Caco-2 (cell line): ENCODE data around the gene RNF130. TPM values are rescaled to one million over a fixed set of nuclear protein-coding genes. Genes with fewer than 3 reads are reported as not detected.

Source experiments
- BruUV-seq: library from RNA; stranded (reverse); fragments of 400-500 nt; replicated peaks from 2 replicates; lab custom pipeline; 2021; lab: Mats Ljungman, UMichigan
- CTCF ChIA-PET: fragments of 300-600 bp; sonication (Branson Sonifier 250); formaldehyde crosslinking; loops from one replicate; lab custom pipeline; 2022; ENCODE audit warnings: antibody characterized with exemption; lab: Charles Lee
- POLR2A ChIA-PET: fragments of 300-600 bp; sonication (Branson Sonifier 250); formaldehyde crosslinking; loops from one replicate; lab custom pipeline; 2022; ENCODE audit warnings: antibody characterized with exemption; lab: Charles Lee
- DNase-seq, 2 experiments: peaks; one replicate each; pipeline versions ENCODE4 v3.0.0 to v3.0.0-alpha.2; 2020 to 2022
- H3K27me3 ChIP-seq: replicated peaks from 2 replicates; pipeline ENCODE4 v1.6.0; 2011; ENCODE audit warnings: low read length; ENCODE audit not compliant: control insufficient read depth, insufficient read depth
- H3K36me3 ChIP-seq: 2 replicates; pipeline ENCODE4 v1.5.1; 2011; ENCODE audit warnings: low read length; ENCODE audit not compliant: control insufficient read depth, insufficient read depth
- H3K4me1 ChIP-seq: fragments of 250-450 bp; sonication (Bioruptor Pico); 2 replicates; pipeline ENCODE4 v1.5.1; 2020; ENCODE audit warnings: mild to moderate bottlenecking
- H3K4me3 ChIP-seq: 2 replicates; pipeline ENCODE4 v1.5.1; 2011; ENCODE audit warnings: low read depth, mild to moderate bottlenecking, control low read depth, low read length
- H3K9me3 ChIP-seq: fragments of 250-450 bp; sonication (Bioruptor Pico); 2 replicates; pipeline ENCODE4 v1.5.1; 2020; ENCODE audit warnings: mild to moderate bottlenecking, moderate library complexity
- H3K27ac Mint-ChIP-seq: one replicate; pipeline ENCODE4 v1.8.0; 2022; ENCODE audit warnings: mixed read lengths; ENCODE audit not compliant: unreplicated experiment
- H3K27me3 Mint-ChIP-seq: one replicate; pipeline ENCODE4 v1.8.0; 2022; ENCODE audit warnings: mixed read lengths; ENCODE audit not compliant: insufficient read depth, unreplicated experiment
- H3K36me3 Mint-ChIP-seq: one replicate; pipeline ENCODE4 v1.8.0; 2022; ENCODE audit warnings: mild to moderate bottlenecking, mixed read lengths; ENCODE audit not compliant: insufficient read depth, unreplicated experiment
- H3K4me1 Mint-ChIP-seq: one replicate; pipeline ENCODE4 v1.8.0; 2022; ENCODE audit warnings: low read depth, mixed read lengths; ENCODE audit not compliant: unreplicated experiment
- H3K4me3 Mint-ChIP-seq: one replicate; pipeline ENCODE4 v1.8.0; 2022; ENCODE audit warnings: mild to moderate bottlenecking, moderate library complexity, mixed read lengths; ENCODE audit not compliant: unreplicated experiment
- H3K9me3 Mint-ChIP-seq: one replicate; pipeline ENCODE4 v1.8.0; 2022; ENCODE audit warnings: mixed read lengths; ENCODE audit not compliant: unreplicated experiment
- intact Hi-C: fragments of 100-400 bp; cut with micrococcal nuclease; formaldehyde crosslinking; loops from one replicate; pipeline ENCODE4 v1.10.0; 2022; ENCODE audit not compliant: unreplicated experiment
- total RNA-seq: library from RNA; stranded (reverse); gene quantifications from 2 replicates; pipeline ENCODE4 v1.2.3, GENCODE V29; 2022
- TF ChIP-seq, protein P1 (sequence below), 2 experiments: fragments of 200-600 bp in 1 of 2; IDR thresholded peaks; 1 replicate in 1 of 2; 2 replicates in 1 of 2; pipeline versions ENCODE4 v1.5.1 to v1.8.0; 2011 to 2022; ENCODE audit warnings: antibody characterized with exemption in 1 of 2, control low read depth in 1 of 2, inconsistent platforms in 1 of 2, low read depth in 1 of 2, low read length in 1 of 2, mild to moderate bottlenecking in 1 of 2, moderate library complexity in 1 of 2; ENCODE audit not compliant: insufficient read depth in 1 of 2, severe bottlenecking in 1 of 2, unreplicated experiment in 1 of 2

The RNF130 gene
- total RNA-seq, 1 experiment from 2014 or later: 34.5 TPM

DNA sequence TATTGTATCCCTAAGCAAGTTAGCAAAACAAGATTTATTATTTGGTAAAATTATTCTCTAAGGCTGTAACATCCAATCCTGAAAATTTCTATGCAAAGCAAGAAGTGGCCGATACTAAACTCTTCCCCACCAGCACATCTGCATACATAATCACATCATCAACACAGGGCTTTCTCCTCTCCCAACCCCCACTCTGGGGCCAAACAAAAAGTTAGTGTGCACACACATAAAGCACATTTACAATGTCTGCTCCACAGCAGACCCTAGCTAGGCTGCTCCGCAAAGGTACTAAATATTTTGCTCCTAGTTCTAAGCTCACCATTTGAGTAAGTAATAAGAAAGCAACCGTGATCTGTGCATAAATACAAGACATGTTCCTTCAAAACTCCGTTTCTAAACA lies 3.6 kb downstream of the RNF130 start:
- Histone ChIP-seq H3K4me1 (peaks cover 12% of the 10 kb centered on the region; the same call in 1 of the 2 replicates), H3K9me3 (peaks cover 5% of the 10 kb centered on the region; the same call in 1 of the 2 replicates), H3K27me3 (no peaks in the 10 kb centered on the region; the same call in 1 of the 2 replicates), H3K4me3 (no peak overlapping the region), H3K36me3 (no peaks in the 10 kb centered on the region)
- TF ChIP-seq, protein P1, sequence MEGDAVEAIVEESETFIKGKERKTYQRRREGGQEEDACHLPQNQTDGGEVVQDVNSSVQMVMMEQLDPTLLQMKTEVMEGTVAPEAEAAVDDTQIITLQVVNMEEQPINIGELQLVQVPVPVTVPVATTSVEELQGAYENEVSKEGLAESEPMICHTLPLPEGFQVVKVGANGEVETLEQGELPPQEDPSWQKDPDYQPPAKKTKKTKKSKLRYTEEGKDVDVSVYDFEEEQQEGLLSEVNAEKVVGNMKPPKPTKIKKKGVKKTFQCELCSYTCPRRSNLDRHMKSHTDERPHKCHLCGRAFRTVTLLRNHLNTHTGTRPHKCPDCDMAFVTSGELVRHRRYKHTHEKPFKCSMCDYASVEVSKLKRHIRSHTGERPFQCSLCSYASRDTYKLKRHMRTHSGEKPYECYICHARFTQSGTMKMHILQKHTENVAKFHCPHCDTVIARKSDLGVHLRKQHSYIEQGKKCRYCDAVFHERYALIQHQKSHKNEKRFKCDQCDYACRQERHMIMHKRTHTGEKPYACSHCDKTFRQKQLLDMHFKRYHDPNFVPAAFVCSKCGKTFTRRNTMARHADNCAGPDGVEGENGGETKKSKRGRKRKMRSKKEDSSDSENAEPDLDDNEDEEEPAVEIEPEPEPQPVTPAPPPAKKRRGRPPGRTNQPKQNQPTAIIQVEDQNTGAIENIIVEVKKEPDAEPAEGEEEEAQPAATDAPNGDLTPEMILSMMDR (IDR thresholded peaks at IDR 0.05; ENCODE audit: insufficient read depth in 1 of 2, low read depth in 1 of 2, low read length in 1 of 2, severe bottlenecking in 1 of 2, unreplicated experiment in 1 of 2): no peak
- Mint-ChIP-seq H3K36me3 (peaks cover 14% of the 10 kb centered on the region), H3K9me3 (no peaks in the 10 kb centered on the region), H3K4me3 (no peak overlapping the region), H3K4me1 (peaks cover 6% of the 10 kb centered on the region), H3K27me3 (peaks cover 2% of the 10 kb centered on the region), H3K27ac (no peak overlapping the region)
- intact Hi-C loops: no loop called here
- ChIA-PET CTCF (no interaction called here), POLR2A (no interaction called here)
- no peak for DNase-seq
- no TSS peak for BruUV-seq

DNA sequence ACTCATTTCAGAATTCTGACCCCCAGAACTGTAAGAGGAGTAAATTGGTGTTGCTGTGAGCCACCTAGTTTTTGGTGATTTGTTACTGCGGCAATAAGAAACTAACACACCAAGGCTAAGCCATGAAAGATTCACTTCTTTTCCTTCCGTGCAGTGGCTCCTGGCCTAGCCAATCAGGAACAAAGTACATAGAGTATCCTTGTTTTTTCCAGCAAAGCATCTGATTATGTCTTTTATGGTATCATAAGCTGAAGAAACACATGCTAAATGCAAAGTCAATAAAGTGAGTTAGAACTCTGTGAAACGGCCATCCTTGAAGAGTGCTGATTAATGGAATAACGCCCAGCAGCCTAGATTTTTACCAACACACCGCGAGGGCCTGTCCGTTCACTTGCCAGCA lies 11.4 kb downstream of the RNF130 start:
- intact Hi-C loops: no loop called here
- BruUV-seq: no TSS peak
- Mint-ChIP-seq H3K4me1 (no peaks in the 10 kb centered on the region), H3K27ac (no peak overlapping the region), H3K9me3 (no peaks in the 10 kb centered on the region), H3K36me3 (no peaks in the 10 kb centered on the region), H3K27me3 (no peaks in the 10 kb centered on the region), H3K4me3 (no peak overlapping the region)
- no peak for DNase-seq
- TF ChIP-seq, protein P1 (IDR thresholded peaks at IDR 0.05; ENCODE audit: insufficient read depth in 1 of 2, low read depth in 1 of 2, low read length in 1 of 2, severe bottlenecking in 1 of 2, unreplicated experiment in 1 of 2): no peak
- ChIA-PET CTCF (interaction anchor here (0.7 kb wide), 1 partner anchor 822 kb away, joined by 3 read pairs; no protein-coding TSS in a partner anchor), POLR2A (no interaction called here)
- Histone ChIP-seq H3K4me1 (no peaks in the 10 kb centered on the region), H3K9me3 (no peaks in the 10 kb centered on the region), H3K4me3 (no peak overlapping the region), H3K36me3 (no peaks in the 10 kb centered on the region; the same call in 1 of the 2 replicates), H3K27me3 (no peaks in the 10 kb centered on the region)

DNA sequence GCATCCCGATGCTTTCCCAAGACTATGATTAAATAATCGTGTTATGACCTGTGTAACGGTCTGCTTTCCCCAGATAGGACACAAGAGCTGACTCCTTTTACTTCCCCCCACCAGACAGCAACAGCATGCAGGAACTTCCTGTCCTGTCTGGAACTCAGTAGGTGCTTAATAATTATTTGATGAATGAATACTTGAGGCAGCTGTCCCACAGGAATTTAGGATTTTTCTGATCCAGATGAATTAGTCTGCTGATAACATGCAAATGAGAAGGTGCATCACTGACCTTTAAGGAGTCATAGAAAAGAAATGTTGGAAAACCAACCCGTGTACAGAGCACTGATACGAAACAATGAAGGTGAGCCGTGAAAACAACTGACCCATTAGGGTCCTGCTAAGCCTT lies 12.2 kb downstream of the RNF130 start:
- no peaks in the 10 kb centered on the region for H3K27me3 Mint-ChIP-seq

More for the DNA sequence above, 12.2 kb downstream of the RNF130 start:
- H3K9me3 Mint-ChIP-seq: no peaks in the 10 kb centered on the region
- Histone ChIP-seq H3K27me3 (no peaks in the 10 kb centered on the region), H3K9me3 (no peaks in the 10 kb centered on the region), H3K4me1 (no peaks in the 10 kb centered on the region), H3K4me3 (no peak overlapping the region), H3K36me3 (no peaks in the 10 kb centered on the region; the same call in 1 of the 2 replicates)
- intact Hi-C loops: no loop called here
- no peak overlapping the region for H3K4me3 Mint-ChIP-seq
- TF ChIP-seq, protein P1 (IDR thresholded peaks at IDR 0.05; ENCODE audit: insufficient read depth in 1 of 2, low read depth in 1 of 2, low read length in 1 of 2, severe bottlenecking in 1 of 2, unreplicated experiment in 1 of 2): no peak
- H3K4me1 Mint-ChIP-seq: peaks cover 3% of the 10 kb centered on the region
- no peak overlapping the region for H3K27ac Mint-ChIP-seq
- H3K36me3 Mint-ChIP-seq: no peaks in the 10 kb centered on the region
- ChIA-PET CTCF (no interaction called here), POLR2A (interaction anchor here (0.5 kb wide), 1 partner anchor 398 kb away, joined by 8 read pairs; no protein-coding TSS in a partner anchor)
- no TSS peak for BruUV-seq
- DNase-seq: no peak
